Measurements from ENCODE around the gene CCNY.

GRCh38 chr10:35434533-35434932 lies 98.2 kb downstream of the CCNY start:
- TF ChIP-seq CTCF (IDR thresholded peaks at IDR 0.05) (no peak), POLR2A (IDR thresholded peaks at IDR 0.05) (no peak)

Measured in Peyer's patch (tissue), 4 donors.